ENCODE data around the gene KCNIP1. TPM values are rescaled to one million over a fixed set of nuclear protein-coding genes. Genes with fewer than 3 reads are reported as not detected.

The KCNIP1 gene
- total RNA-seq, 1 experiment from 2014 or later: not detected

DNA sequence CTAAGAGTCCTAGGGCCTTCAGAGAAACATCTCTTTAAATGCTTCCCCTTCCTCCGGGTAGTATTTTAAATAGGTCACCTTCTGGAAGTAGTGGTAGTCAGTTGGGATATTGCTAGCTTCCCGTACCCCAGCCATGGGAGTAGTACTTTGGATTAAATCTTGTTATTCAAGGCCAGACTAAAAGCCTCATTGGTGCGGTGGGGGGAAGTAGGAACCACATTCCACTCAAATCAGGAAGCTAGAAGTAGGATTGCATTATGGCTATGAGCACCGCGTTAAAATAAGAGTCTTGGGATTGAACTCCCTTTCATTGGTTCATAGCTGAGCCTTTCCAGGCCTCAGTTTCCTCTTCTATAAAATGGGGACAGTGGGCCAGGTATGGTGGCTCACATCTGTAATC lies 6.7 kb downstream of the KCNIP1 start:
- H3K9me3 ChIP-seq (ENCODE audit: control insufficient read depth in 1 of 2, insufficient read depth in 1 of 2, low read depth in 1 of 2, low read length in 2 of 2): no peaks in the 10 kb centered on the region
- H3K4me2 ChIP-seq (ENCODE audit: low read length): no peak overlapping the region
- no peak for DNase-seq (ENCODE audit: low read depth, low spot score)
- H3K9ac ChIP-seq (ENCODE audit: low read length): no peak overlapping the region
- no peaks in the 10 kb centered on the region for H3K36me3 ChIP-seq (ENCODE audit: control insufficient read depth in 1 of 2, insufficient read depth in 2 of 2, low read length in 2 of 2)
- H3K9me2 ChIP-seq (ENCODE audit: insufficient read depth): no peaks in the 10 kb centered on the region
- no TSS peak for BruUV-seq (replicated peaks)
- no peak for ATAC-seq
- ChIA-PET CTCF (no interaction called here), RAD21 (ENCODE audit: low non-redundant PET in 1 of 2, low total read pairs in 2 of 2, uncharacterized antibody in 2 of 2, unreplicated experiment in 2 of 2) (no interaction called here), POLR2A (no interaction called here)
- TF ChIP-seq, protein P1, sequence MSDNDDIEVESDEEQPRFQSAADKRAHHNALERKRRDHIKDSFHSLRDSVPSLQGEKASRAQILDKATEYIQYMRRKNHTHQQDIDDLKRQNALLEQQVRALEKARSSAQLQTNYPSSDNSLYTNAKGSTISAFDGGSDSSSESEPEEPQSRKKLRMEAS (IDR thresholded peaks at IDR 0.05): no peak
- TF ChIP-seq ZFX (IDR thresholded peaks at IDR 0.05) (no peak), EZH2 (IDR thresholded peaks at IDR 0.05) (no peak), SP1 (IDR thresholded peaks at IDR 0.05; ENCODE audit: low read depth) (no peak)
- H4K20me1 ChIP-seq (ENCODE audit: insufficient read depth): no peaks in the 10 kb centered on the region
- no peak overlapping the region for H3K27ac ChIP-seq (ENCODE audit: low read depth, low read length)
- intact Hi-C loops (cut with micrococcal nuclease): no loop called here
- no peak overlapping the region for H2AFZ ChIP-seq (ENCODE audit: low read depth, low read length, poor library complexity, severe bottlenecking)
- no peak overlapping the region for H3K4me3 ChIP-seq (replicated peaks in 1 of 2; ENCODE audit: low read depth in 1 of 2, low read length in 2 of 2)
- H3K4me1 ChIP-seq (ENCODE audit: control insufficient read depth in 1 of 2, insufficient read depth in 2 of 2, low read length in 2 of 2): no peaks in the 10 kb centered on the region
- peaks cover 27% of the 10 kb centered on the region for H3K27me3 ChIP-seq (ENCODE audit: insufficient read depth, low read length)
- H3K79me2 ChIP-seq (ENCODE audit: insufficient read depth, low read length): no peaks in the 10 kb centered on the region

DNA sequence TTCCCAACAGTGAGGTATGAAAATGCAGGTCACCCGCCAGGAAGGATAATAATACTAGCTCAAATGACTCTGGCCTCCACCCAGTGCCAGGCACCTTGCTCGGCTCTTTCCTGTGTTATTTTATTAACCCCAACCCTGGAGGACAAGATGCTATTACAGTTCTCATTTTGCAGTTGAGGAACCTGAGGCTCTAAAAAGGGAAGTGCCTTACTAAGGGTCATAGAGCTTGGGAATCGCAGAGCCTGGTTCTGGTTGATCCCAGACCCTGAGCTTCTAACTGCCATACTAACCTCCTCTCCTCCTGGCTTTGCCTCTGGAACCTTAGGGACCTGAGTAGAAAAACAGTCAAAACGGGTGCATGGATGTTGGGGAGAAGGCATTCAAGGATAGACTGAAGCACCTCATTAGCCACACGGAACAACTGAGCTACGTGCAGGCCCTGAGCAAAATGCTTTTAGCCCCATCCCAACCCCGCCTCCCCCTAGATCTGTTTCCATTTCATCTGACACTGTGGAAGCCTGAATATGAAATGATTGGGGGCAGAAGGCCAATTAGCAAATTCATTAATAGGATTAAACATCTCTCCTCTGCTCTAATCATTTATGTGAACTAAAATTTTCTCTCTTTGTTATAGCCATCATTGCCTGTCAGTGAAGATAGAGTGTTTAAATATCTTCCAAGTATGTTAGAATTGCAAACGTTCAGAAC lies 7.9 kb downstream of the KCNIP1 start:
- Histone ChIP-seq H3K4me1 (ENCODE audit: control insufficient read depth in 1 of 2, insufficient read depth in 2 of 2, low read length in 2 of 2) (no peaks in the 10 kb centered on the region), H3K27ac (ENCODE audit: low read depth, low read length) (no peak overlapping the region), H3K79me2 (ENCODE audit: insufficient read depth, low read length) (no peaks in the 10 kb centered on the region), H3K9me3 (ENCODE audit: control insufficient read depth in 1 of 2, insufficient read depth in 1 of 2, low read depth in 1 of 2, low read length in 2 of 2) (no peaks in the 10 kb centered on the region), H2AFZ (ENCODE audit: low read depth, low read length, poor library complexity, severe bottlenecking) (no peak overlapping the region), H3K4me3 (replicated peaks in 1 of 2; ENCODE audit: low read depth in 1 of 2, low read length in 2 of 2) (no peak overlapping the region), H3K27me3 (ENCODE audit: insufficient read depth, low read length) (peaks cover 36% of the 10 kb centered on the region), H3K9me2 (ENCODE audit: insufficient read depth) (no peaks in the 10 kb centered on the region), H3K9ac (ENCODE audit: low read length) (no peak overlapping the region), H3K36me3 (ENCODE audit: control insufficient read depth in 1 of 2, insufficient read depth in 2 of 2, low read length in 2 of 2) (no peaks in the 10 kb centered on the region), H4K20me1 (ENCODE audit: insufficient read depth) (no peaks in the 10 kb centered on the region), H3K4me2 (ENCODE audit: low read length) (no peak overlapping the region)
- intact Hi-C loops (cut with micrococcal nuclease): no loop called here
- BruUV-seq (replicated peaks): no TSS peak
- TF ChIP-seq EGR1 (IDR thresholded peaks at IDR 0.05; ENCODE audit: low read depth): no peak
- TF ChIP-seq YY1 (IDR thresholded peaks at IDR 0.05; ENCODE audit: extremely low read depth, insufficient replicate concordance, low read depth, low read length): no peak
- DNase-seq (ENCODE audit: low read depth, low spot score) (no peak), ATAC-seq (no peak)
- RAD21 ChIA-PET (ENCODE audit: low non-redundant PET in 1 of 2, low total read pairs in 2 of 2, uncharacterized antibody in 2 of 2, unreplicated experiment in 2 of 2): no interaction called here
- CTCF ChIA-PET: no interaction called here
- POLR2A ChIA-PET: no interaction called here
